ENCODE data around the gene PIGS. TPM values are rescaled to one million over a fixed set of nuclear protein-coding genes. Genes with fewer than 3 reads are reported as not detected.

Gene PIGS
- total RNA-seq, 1 donor from 2014 or later, result 71.5 TPM

GRCh38 chr17:28616281-28616680 lies 45.0 kb upstream of the PIGS start:
- FAIRE-seq, result no peak

GRCh38 chr17:28615260-28615940 lies 44.1 kb upstream of the PIGS start:
- Histone ChIP-seq H2AFZ (ENCODE audit: low read depth, low read length) (no peak overlapping the region), H3K9me3 (ENCODE audit: insufficient read depth, low read depth, low read length) (no peaks in the 10 kb centered on the region), H3K4me3 (ENCODE audit: insufficient read depth, low read depth, low read length) (no peak overlapping the region), H4K20me1 (ENCODE audit: insufficient read depth, low read length) (peaks cover 14% of the 10 kb centered on the region), H3K4me2 (ENCODE audit: low read length) (no peak overlapping the region), H3K4me1 (ENCODE audit: insufficient read depth, low read length) (no peaks in the 10 kb centered on the region), H3K79me2 (ENCODE audit: insufficient read depth, low read length) (no peaks in the 10 kb centered on the region), H3K27ac (ENCODE audit: low read depth, low read length) (no peak overlapping the region), H3K36me3 (ENCODE audit: insufficient read depth, low read length) (peaks cover 53% of the 10 kb centered on the region), H3K27me3 (ENCODE audit: insufficient read depth, low read length) (no peaks in the 10 kb centered on the region), H3K9ac (ENCODE audit: low read length) (no peak overlapping the region)
- Mint-ChIP-seq H3K27me3 (ENCODE audit: low read depth, unreplicated experiment) (no peaks in the 10 kb centered on the region), H3K4me1 (ENCODE audit: low read depth, unreplicated experiment) (no peaks in the 10 kb centered on the region), H3K9me3 (ENCODE audit: unreplicated experiment) (no peaks in the 10 kb centered on the region), H3K27ac (ENCODE audit: unreplicated experiment) (no peak overlapping the region), H3K4me3 (ENCODE audit: unreplicated experiment) (no peak overlapping the region), H3K36me3 (ENCODE audit: low read depth, unreplicated experiment) (peaks cover 38% of the 10 kb centered on the region)
- FAIRE-seq, result no peak
- no peak for DNase-seq (ENCODE audit: low read depth)
- TF ChIP-seq CTCF (IDR thresholded peaks at IDR 0.05; ENCODE audit: insufficient read depth, low read depth, low read length) (no peak), EZH2 (IDR thresholded peaks at IDR 0.05; ENCODE audit: insufficient read depth, low read length) (no peak)

More at GRCh38 chr17:28616281-28616680, 45.0 kb upstream of the PIGS start:
- no peaks in the 10 kb centered on the region for H3K27me3 Mint-ChIP-seq (ENCODE audit: low read depth, unreplicated experiment)
- no peaks in the 10 kb centered on the region for H3K4me1 ChIP-seq (ENCODE audit: insufficient read depth, low read length)
- H3K79me2 ChIP-seq (ENCODE audit: insufficient read depth, low read length), result no peaks in the 10 kb centered on the region
- TF ChIP-seq CTCF (IDR thresholded peaks at IDR 0.05; ENCODE audit: insufficient read depth, low read depth, low read length), result no peak
- no peak for TF ChIP-seq EZH2 (IDR thresholded peaks at IDR 0.05; ENCODE audit: insufficient read depth, low read length)
- no peaks in the 10 kb centered on the region for H3K27me3 ChIP-seq (ENCODE audit: insufficient read depth, low read length)
- H4K20me1 ChIP-seq (ENCODE audit: insufficient read depth, low read length), result peaks cover 14% of the 10 kb centered on the region
- H3K4me3 Mint-ChIP-seq (ENCODE audit: unreplicated experiment), result no peak overlapping the region
- no peaks in the 10 kb centered on the region for H3K9me3 Mint-ChIP-seq (ENCODE audit: unreplicated experiment)
- no peak for DNase-seq (ENCODE audit: low read depth)
- H3K9ac ChIP-seq (ENCODE audit: low read length), result no peak overlapping the region
- H3K4me1 Mint-ChIP-seq (ENCODE audit: low read depth, unreplicated experiment), result no peaks in the 10 kb centered on the region
- no peak overlapping the region for H3K4me2 ChIP-seq (ENCODE audit: low read length)
- no peak overlapping the region for H3K27ac Mint-ChIP-seq (ENCODE audit: unreplicated experiment)
- H3K4me3 ChIP-seq (ENCODE audit: insufficient read depth, low read depth, low read length), result no peak overlapping the region
- peaks cover 38% of the 10 kb centered on the region for H3K36me3 Mint-ChIP-seq (ENCODE audit: low read depth, unreplicated experiment)
- H3K36me3 ChIP-seq (ENCODE audit: insufficient read depth, low read length), result peaks cover 62% of the 10 kb centered on the region
- H3K9me3 ChIP-seq (ENCODE audit: insufficient read depth, low read depth, low read length), result no peaks in the 10 kb centered on the region
- no peak overlapping the region for H2AFZ ChIP-seq (ENCODE audit: low read depth, low read length)
- no peak overlapping the region for H3K27ac ChIP-seq (ENCODE audit: low read depth, low read length)

GRCh38 chr17:28613931-28614381 lies 42.6 kb upstream of the PIGS start, which contains the start of gene RSKR:
RSKR (minus strand) TSS chr17:28614185; CDS start chr17:28614161, 24 bp downstream.
- H3K9ac ChIP-seq (ENCODE audit: low read length), result no peak within 1 kb of the TSS
- Mint-ChIP-seq H3K27me3 (ENCODE audit: low read depth, unreplicated experiment) (no peaks in the 10 kb centered on the region), H3K4me1 (ENCODE audit: low read depth, unreplicated experiment) (no peaks in the 10 kb centered on the region), H3K4me3 (ENCODE audit: unreplicated experiment) (no peak within 1 kb of the TSS), H3K36me3 (ENCODE audit: low read depth, unreplicated experiment) (peaks cover 28% of the 10 kb centered on the region), H3K9me3 (ENCODE audit: unreplicated experiment) (no peaks in the 10 kb centered on the region), H3K27ac (ENCODE audit: unreplicated experiment) (no peak within 1 kb of the TSS)
- no peak for TF ChIP-seq EZH2 (IDR thresholded peaks at IDR 0.05; ENCODE audit: insufficient read depth, low read length)
- TF ChIP-seq CTCF (IDR thresholded peaks at IDR 0.05; ENCODE audit: insufficient read depth, low read depth, low read length), result no peak
- H3K4me1 ChIP-seq (ENCODE audit: insufficient read depth, low read length), result no peaks in the 10 kb centered on the region
- no peak within 1 kb of the TSS for H3K4me2 ChIP-seq (ENCODE audit: low read length)
- FAIRE-seq (no peak), DNase-seq (ENCODE audit: low read depth) (no peak)
- no peak within 1 kb of the TSS for H3K4me3 ChIP-seq (ENCODE audit: insufficient read depth, low read depth, low read length)
- no peak within 1 kb of the TSS for H2AFZ ChIP-seq (ENCODE audit: low read depth, low read length)
- peaks cover 40% of the 10 kb centered on the region for H3K36me3 ChIP-seq (ENCODE audit: insufficient read depth, low read length)
- no peaks in the 10 kb centered on the region for H3K27me3 ChIP-seq (ENCODE audit: insufficient read depth, low read length)
- H3K79me2 ChIP-seq (ENCODE audit: insufficient read depth, low read length), result no peaks in the 10 kb centered on the region
- H3K9me3 ChIP-seq (ENCODE audit: insufficient read depth, low read depth, low read length), result no peaks in the 10 kb centered on the region
- no peak within 1 kb of the TSS for H3K27ac ChIP-seq (ENCODE audit: low read depth, low read length)
- peaks cover 14% of the 10 kb centered on the region for H4K20me1 ChIP-seq (ENCODE audit: insufficient read depth, low read length)
